Calu3 (cell line): Measurements from ENCODE around the gene PCDHGB7. TPM values are rescaled to one million over a fixed set of nuclear protein-coding genes. Genes with fewer than 3 reads are reported as not detected.
"Not testable (repeated sequence)": the region's sequence is repeated elsewhere in the genome, so short reads cannot be mapped to it uniquely, and the experiment has no call there.

ENCODE experiments used
- BruUV-seq: library from RNA; stranded (reverse); fragments of 400-500 nt; replicated peaks from 2 replicates; lab custom pipeline; 2021; lab: Mats Ljungman, UMichigan
- CTCF ChIA-PET: fragments of 300-600 bp; sonication (Branson Sonifier 250); formaldehyde crosslinking; loops from one replicate; lab custom pipeline; 2022; ENCODE audit warnings: antibody characterized with exemption; lab: Charles Lee
- DNase-seq: peaks from one replicate; pipeline ENCODE4 v3.0.0; 2022
- H3K27ac Mint-ChIP-seq: one replicate; pipeline ENCODE4 v1.8.0; 2022; ENCODE audit warnings: mixed read lengths; ENCODE audit not compliant: unreplicated experiment
- H3K27me3 Mint-ChIP-seq: one replicate; pipeline ENCODE4 v1.8.0; 2022; ENCODE audit warnings: mixed read lengths; ENCODE audit not compliant: unreplicated experiment
- H3K36me3 Mint-ChIP-seq: one replicate; pipeline ENCODE4 v1.8.0; 2022; ENCODE audit warnings: mild to moderate bottlenecking, moderate library complexity, mixed read lengths; ENCODE audit not compliant: insufficient read depth, unreplicated experiment
- H3K4me1 Mint-ChIP-seq: one replicate; pipeline ENCODE4 v1.8.0; 2022; ENCODE audit warnings: mild to moderate bottlenecking, low read depth, mixed read lengths; ENCODE audit not compliant: unreplicated experiment
- H3K4me3 Mint-ChIP-seq: one replicate; pipeline ENCODE4 v1.8.0; 2022; ENCODE audit warnings: mild to moderate bottlenecking, low read depth, moderate library complexity, mixed read lengths; ENCODE audit not compliant: unreplicated experiment
- H3K9me3 Mint-ChIP-seq: one replicate; pipeline ENCODE4 v1.8.0; 2022; ENCODE audit warnings: low read depth, mixed read lengths; ENCODE audit not compliant: unreplicated experiment
- intact Hi-C: fragments of 100-400 bp; cut with micrococcal nuclease; formaldehyde crosslinking; loops from one replicate; pipeline ENCODE4 v1.10.0; 2022; ENCODE audit not compliant: unreplicated experiment
- total RNA-seq: library from RNA; stranded (reverse); gene quantifications from 2 replicates; pipeline ENCODE4 v1.2.3, GENCODE V29; 2022
- TF ChIP-seq, protein P1 (sequence below): fragments of 200-600 bp; IDR thresholded peaks from one replicate; pipeline ENCODE4 v1.8.0; 2022; ENCODE audit warnings: antibody characterized with exemption; ENCODE audit not compliant: unreplicated experiment

The PCDHGB7 gene
- total RNA-seq, 1 experiment from 2014 or later, result 13.6 TPM

DNA sequence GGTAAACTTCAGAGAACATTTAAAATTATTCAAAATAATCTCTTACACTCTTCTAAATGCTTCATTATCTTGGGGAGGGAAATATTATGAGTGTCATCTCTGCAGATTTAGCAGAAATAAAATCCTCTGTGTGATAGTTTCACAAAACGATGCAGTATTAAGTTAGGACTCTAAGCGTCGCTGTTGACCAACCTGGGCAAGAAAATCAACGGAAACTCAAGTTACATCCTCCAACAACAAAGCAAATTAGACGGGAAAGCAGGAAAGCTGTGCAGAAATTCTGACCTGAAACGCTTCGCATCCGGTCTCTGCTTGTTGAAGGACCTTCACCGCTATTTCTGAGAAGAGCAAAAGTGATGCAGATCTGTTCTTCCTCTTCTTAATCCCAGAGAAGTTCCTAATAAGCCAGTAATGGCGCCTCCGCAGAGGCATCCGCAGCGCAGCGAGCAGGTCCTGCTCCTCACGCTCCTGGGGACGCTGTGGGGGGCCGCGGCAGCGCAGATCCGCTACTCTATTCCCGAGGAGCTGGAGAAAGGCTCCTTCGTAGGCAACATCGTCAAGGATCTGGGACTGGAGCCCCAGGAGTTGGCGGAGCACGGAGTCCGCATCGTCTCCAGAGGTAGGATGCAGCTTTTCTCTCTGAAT lies 43.7 kb upstream of the PCDHGB7 start, which contains the start of gene PCDHGA6:
TSS of gene PCDHGA6 (plus strand) at position 219 of the 645 bp plus-strand sequence. CDS start at position 412, 193 bp downstream.
- CTCF ChIA-PET, result no interaction called here
- H3K9me3 Mint-ChIP-seq, result peaks cover 9% of the 10 kb centered on the region
- intact Hi-C loops, result no loop called here
- no peak within 1 kb of the TSS for H3K4me3 Mint-ChIP-seq
- no peak within 1 kb of the TSS for H3K27ac Mint-ChIP-seq
- TF ChIP-seq, protein P1, sequence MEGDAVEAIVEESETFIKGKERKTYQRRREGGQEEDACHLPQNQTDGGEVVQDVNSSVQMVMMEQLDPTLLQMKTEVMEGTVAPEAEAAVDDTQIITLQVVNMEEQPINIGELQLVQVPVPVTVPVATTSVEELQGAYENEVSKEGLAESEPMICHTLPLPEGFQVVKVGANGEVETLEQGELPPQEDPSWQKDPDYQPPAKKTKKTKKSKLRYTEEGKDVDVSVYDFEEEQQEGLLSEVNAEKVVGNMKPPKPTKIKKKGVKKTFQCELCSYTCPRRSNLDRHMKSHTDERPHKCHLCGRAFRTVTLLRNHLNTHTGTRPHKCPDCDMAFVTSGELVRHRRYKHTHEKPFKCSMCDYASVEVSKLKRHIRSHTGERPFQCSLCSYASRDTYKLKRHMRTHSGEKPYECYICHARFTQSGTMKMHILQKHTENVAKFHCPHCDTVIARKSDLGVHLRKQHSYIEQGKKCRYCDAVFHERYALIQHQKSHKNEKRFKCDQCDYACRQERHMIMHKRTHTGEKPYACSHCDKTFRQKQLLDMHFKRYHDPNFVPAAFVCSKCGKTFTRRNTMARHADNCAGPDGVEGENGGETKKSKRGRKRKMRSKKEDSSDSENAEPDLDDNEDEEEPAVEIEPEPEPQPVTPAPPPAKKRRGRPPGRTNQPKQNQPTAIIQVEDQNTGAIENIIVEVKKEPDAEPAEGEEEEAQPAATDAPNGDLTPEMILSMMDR, result no peak
- H3K27me3 Mint-ChIP-seq, result no peaks in the 10 kb centered on the region
- H3K4me1 Mint-ChIP-seq, result no peaks in the 10 kb centered on the region
- peaks cover 9% of the 10 kb centered on the region for H3K36me3 Mint-ChIP-seq
- BruUV-seq, result no TSS peak
- DNase-seq, result no peak

DNA sequence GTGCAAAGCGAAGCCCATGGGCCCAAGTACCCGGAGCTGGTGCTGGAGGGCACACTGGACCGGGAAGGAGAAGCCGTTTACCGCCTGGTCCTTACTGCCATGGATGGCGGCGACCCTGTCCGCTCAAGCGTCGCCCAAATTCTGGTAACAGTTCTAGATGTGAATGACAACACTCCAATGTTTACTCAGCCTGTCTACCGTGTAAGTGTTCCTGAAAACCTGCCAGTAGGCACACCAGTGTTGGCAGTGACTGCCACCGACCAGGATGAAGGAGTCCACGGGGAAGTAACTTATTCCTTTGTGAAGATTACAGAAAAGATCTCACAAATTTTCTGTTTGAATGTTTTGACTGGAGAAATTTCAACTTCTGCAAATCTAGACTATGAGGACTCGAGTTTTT lies 42.9 kb upstream of the PCDHGB7 start:
- no peak overlapping the region for H3K27ac Mint-ChIP-seq
- TF ChIP-seq, protein P1, result no peak
- H3K36me3 Mint-ChIP-seq, result peaks cover 9% of the 10 kb centered on the region
- no peak for DNase-seq
- no peaks in the 10 kb centered on the region for H3K27me3 Mint-ChIP-seq
- H3K4me1 Mint-ChIP-seq, result no peaks in the 10 kb centered on the region
- H3K9me3 Mint-ChIP-seq, result peaks cover 9% of the 10 kb centered on the region
- H3K4me3 Mint-ChIP-seq, result no peak overlapping the region
- intact Hi-C loops, result no loop called here
- CTCF ChIA-PET, result no interaction called here
- no TSS peak for BruUV-seq

DNA sequence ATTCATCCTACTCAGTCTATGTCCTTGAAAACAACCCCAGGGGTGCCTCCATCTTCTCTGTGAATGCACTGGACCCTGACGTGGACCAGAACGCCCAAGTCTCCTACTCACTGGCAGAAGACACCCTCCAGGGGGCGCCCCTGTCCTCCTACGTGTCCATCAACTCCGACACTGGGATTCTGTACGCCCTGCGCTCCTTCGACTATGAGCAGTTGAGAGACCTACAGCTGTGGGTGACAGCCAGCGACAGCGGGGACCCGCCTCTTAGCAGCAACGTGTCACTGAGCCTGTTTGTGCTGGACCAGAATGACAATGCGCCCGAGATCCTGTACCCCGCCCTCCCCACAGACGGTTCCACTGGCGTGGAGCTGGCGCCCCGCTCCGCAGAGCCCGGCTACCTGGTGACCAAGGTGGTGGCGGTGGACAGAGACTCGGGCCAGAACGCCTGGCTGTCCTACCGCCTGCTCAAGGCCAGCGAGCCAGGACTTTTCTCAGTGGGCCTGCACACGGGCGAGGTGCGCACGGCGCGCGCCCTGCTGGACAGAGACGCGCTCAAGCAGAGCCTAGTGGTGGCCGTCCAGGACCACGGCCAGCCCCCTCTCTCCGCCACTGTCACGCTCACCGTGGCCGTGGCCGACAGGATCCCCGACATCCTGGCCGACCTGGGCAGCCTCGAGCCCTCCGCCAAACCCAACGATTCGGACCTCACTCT lies 41.9 kb upstream of the PCDHGB7 start:
- H3K9me3 Mint-ChIP-seq, result peaks cover 11% of the 10 kb centered on the region
- intact Hi-C loops, BruUV-seq, H3K27me3 Mint-ChIP-seq, DNase-seq, CTCF ChIA-PET, H3K27ac Mint-ChIP-seq, H3K4me3 Mint-ChIP-seq, H3K4me1 Mint-ChIP-seq, H3K36me3 Mint-ChIP-seq: not testable (repeated sequence)

DNA sequence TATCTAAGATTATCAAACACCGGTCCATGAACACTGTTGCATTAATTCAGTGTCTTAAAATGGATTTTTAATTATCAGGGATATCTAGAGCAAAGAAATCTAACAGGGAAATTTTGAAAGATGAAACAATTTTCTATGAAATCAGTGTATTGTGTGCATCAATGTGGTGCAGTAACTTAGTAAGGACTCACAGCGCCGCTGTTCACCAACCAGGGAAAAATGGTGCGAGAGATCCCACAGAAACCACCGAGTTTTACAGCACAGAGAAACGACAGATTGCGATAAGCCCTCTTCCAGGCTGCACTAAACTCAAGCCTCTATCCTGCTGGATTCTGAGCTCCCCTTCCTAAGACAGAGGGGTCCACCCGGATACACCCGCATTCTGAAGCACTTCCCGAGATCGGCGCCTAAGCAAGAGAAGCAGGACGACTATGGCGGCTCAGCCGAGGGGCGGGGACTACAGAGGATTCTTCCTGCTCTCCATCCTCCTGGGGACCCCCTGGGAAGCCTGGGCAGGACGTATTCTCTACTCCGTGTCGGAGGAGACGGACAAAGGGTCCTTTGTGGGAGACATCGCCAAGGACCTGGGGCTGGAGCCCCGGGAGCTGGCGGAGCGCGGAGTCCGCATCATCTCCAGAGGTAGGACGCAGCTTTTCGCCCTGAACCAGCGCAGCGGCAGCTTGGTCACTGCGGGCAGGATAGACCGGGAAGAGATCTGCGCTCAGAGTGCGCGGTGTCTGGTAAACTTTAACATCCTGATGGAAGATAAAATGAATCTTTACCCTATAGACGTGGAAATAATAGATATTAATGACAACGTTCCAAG lies 34.8 kb upstream of the PCDHGB7 start, which contains the start of gene PCDHGA7:
TSS of gene PCDHGA7 (plus strand) at position 274 of the 826 bp plus-strand sequence. CDS start at position 432, 158 bp downstream.
- Mint-ChIP-seq H3K27ac (no peak within 1 kb of the TSS), H3K36me3 (peaks cover 4% of the 10 kb centered on the region), H3K4me1 (no peaks in the 10 kb centered on the region), H3K27me3 (no peaks in the 10 kb centered on the region), H3K4me3 (peak within 1 kb of the TSS; percentile 55), H3K9me3 (peaks cover 5% of the 10 kb centered on the region)
- intact Hi-C loops, result no loop called here
- TF ChIP-seq, protein P1, result no peak
- DNase-seq, result no peak
- no TSS peak for BruUV-seq
- CTCF ChIA-PET, result no interaction called here
